Adrenal gland (tissue), 5 donors: ENCODE results near the gene IFNA16.
"Not testable (repeated sequence)": the region's sequence is repeated elsewhere in the genome, so short reads cannot be mapped to it uniquely, and the experiment has no call there.

Experiments used
- POLR2A ChIP-seq, 2 donors: fragments of 450-650 bp; IDR thresholded peaks; one replicate each; pipeline ENCODE4 v1.6.1; 2017; ENCODE audit warnings: antibody characterized with exemption in 2 of 2, mild to moderate bottlenecking in 2 of 2, moderate library complexity in 1 of 2
- TF ChIP-seq, protein P1 (sequence below), 6 experiments: fragments of 450-650 bp in 4 of 6; fragments of 200-600 bp in 2 of 6; sonication (generic) in 1 of 6; IDR thresholded peaks; 1 replicate in 5 of 6; 2 replicates in 1 of 6; pipeline versions ENCODE4 v1.5.1 to v1.8.0; 2016 to 2021; ENCODE audit warnings: antibody characterized with exemption in 6 of 6, mild to moderate bottlenecking in 2 of 6, moderate library complexity in 1 of 6
- donor health status: DM: no; HTN: no; CAD: no.

DNA sequence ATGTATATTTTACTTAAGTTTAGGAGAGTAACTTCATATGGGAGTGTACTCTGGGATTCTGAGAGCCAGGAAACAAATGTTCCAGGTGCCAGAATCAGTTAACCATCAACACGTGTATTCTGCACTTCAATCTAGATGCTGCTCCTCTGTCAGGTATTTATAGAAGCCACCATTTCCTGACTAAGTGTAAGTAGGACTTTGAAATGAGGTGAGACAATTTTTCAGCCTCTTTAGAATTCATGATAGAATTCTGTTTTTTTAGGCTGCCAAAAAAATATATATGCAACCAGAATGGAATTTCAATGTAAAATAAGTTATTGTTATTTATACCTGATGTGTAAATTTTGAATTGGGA, 19.2 kb upstream of the IFNA16 start:
- TF ChIP-seq, protein P1, sequence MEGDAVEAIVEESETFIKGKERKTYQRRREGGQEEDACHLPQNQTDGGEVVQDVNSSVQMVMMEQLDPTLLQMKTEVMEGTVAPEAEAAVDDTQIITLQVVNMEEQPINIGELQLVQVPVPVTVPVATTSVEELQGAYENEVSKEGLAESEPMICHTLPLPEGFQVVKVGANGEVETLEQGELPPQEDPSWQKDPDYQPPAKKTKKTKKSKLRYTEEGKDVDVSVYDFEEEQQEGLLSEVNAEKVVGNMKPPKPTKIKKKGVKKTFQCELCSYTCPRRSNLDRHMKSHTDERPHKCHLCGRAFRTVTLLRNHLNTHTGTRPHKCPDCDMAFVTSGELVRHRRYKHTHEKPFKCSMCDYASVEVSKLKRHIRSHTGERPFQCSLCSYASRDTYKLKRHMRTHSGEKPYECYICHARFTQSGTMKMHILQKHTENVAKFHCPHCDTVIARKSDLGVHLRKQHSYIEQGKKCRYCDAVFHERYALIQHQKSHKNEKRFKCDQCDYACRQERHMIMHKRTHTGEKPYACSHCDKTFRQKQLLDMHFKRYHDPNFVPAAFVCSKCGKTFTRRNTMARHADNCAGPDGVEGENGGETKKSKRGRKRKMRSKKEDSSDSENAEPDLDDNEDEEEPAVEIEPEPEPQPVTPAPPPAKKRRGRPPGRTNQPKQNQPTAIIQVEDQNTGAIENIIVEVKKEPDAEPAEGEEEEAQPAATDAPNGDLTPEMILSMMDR (IDR thresholded peaks at IDR 0.05), result not testable (repeated sequence)
- TF ChIP-seq POLR2A (IDR thresholded peaks at IDR 0.05), result not testable (repeated sequence)
